T-helper 2 cell (primary cell): ENCODE results near the gene PLD6.
A peak's percentile ranks its signal among the peaks of the same experiment; 100 is the strongest.
"Not testable (repeated sequence)": the region's sequence is repeated elsewhere in the genome, so short reads cannot be mapped to it uniquely, and the experiment has no call there.

Experiments
- DNase-seq, 5 experiments: peaks; one replicate each; pipeline versions ENCODE4 v3.0.0 to v3.0.0-alpha.2; 2012 to 2022

The PLD6 gene

GRCh38 chr17:17175917-17176316, 30.2 kb downstream of the PLD6 start:
- peak in 1 of 5 experiments; percentile 61 for DNase-seq

DNA sequence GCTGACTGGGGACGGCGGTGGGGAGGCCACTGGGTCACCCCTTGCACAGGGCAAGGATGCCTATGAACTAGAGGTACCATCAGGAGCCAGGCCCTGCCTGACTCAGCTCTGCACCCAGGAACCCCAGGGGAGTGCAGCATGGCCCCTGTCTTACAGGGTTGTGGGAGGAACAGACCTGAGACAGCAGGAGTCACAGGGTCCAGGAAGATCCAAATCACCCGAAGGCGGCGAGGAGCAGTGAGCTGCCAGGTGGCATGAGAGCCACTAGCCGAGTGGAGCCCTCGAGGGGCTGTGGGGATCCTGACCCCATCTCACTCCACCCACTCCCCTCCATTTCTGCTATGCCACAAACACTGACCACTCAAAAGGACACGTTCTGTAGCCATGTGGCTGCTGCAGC, 30.8 kb downstream of the PLD6 start:
- no peak for DNase-seq

DNA sequence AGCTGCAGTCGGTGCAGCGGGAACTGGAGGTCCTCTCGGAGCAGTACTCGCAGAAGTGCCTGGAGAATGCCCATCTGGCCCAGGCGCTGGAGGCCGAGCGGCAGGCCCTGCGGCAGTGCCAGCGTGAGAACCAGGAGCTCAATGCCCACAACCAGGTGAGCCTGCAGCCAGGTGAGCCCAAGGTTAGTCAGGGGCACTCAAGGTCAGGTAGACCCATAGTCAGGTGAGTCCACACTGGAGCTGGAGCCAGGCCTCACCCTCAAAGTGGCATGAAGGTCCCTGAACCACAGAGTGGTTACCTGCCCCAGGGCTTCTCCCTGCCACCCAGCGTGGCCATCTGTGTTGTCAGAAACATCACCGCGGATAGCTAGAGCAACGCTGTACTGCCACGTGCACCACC, 32.2 kb downstream of the PLD6 start:
- DNase-seq: no peak

DNA sequence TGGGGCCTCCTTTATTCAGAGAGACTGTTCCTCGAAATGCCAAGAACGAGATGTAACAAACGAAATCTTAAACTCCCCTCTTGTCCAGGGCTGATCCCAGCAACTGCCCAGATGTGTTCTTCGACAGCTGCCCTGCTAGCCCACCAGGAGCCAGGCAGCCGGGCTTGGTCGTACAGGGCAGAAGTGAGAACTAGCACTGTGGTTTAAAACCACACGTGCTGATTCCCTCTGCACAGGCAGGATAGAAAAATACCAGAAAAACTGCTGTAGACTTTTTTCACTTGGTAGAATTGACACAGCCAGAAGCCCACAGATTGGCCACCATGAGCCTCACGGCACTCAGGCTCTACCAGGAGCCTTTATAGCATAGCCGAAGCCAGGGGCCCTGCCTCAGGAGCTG, 33.1 kb downstream of the PLD6 start:
- peak in 1 of 5 experiments; percentile 53 for DNase-seq

GRCh38 chr17:17172001-17172939, 33.9 kb downstream of the PLD6 start:
- no peak for DNase-seq

DNA sequence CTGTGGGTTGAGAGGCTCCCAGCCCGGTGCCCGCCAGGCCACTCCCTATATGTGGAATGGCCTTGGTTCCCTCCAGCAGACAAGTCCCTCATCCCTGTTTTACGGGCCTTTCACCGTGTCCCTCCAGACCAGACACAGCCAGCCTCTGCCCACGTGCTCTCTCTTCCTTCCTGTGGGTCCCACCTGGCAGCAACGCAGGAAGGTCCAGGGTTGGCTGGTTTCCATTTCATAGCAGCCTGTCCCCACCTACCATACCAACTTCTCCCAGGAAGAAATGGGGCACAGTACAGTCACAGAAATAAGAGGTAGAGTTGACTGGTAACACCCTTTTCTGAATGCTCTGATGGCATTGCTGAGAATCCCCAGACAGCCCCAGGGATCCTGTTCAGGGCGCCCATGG, 34.9 kb downstream of the PLD6 start:
- DNase-seq: no peak

DNA sequence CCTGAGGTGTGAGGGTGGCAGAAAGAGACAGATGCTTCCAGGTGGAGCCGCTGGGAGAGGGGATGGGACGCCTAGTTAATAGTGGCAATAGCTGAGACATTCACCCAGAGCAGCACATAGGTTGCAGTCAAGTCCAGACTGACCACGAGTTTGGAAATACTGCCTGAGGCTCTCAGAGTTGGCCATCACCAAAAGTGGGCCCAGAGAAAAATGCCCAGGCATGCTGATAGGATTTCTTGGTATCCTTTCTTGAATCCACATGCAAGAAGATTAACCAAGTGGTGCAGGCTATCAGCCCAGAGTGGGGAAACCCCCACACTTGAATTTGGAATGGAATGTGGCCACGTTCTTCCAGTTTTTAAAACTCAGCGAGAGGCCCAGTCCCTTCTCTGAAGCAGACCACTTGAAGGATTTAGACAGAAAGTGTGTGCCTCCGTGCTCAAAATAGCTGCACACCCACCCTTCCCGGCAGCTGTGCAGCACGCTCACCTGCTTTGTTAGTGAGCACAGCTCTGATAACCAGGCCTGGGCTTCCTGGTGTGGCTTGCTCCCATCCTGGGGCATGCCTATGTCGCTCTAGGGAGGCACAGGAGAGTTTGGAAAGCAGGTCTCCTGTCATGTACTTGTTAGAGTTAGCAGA, 35.7 kb downstream of the PLD6 start:
- DNase-seq: no peak

DNA sequence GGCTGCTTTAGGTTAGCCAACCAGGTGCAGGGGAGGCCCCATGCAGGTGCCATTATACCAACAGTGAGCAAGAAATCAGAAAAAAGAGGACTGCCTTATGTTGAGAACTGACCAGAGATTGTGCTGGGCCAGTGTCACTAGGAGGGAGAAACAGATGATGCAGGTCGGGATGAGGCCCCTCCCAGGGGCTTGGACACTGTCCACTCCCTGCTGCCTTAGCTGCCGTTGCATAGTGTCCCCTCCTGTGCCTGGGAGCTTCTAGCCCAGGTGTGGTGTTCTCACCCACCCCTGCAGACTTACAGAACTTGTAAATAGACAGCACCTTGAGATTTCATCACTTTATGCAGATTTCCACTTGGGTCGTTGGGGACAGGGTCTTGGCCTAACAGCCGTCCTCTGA, 36.7 kb downstream of the PLD6 start:
- DNase-seq: no peak

- no peak for DNase-seq
Observed at GRCh38 chr17:17168401-17168800, 37.7 kb downstream of the PLD6 start.

DNA sequence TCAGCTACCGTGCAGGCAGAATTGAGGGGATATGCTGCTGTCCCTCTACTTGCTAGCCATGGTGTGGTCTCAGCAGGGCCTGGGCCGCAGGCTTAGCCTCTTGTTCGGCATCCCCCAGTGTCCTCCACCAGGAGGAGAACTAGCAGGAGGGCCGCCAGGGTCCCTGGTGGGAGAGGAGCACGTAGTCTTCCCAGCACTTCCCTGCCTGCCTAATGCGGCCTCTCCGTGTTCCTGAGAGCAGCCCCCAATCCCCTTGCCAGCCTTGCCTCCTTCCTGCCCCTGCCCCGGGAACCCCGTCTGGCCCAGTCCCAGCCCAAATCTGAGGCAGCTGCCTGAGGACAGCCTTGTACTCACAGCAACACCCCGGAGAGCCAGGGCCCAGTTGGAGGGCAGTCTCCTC, 38.1 kb downstream of the PLD6 start:
- DNase-seq: no peak

DNA sequence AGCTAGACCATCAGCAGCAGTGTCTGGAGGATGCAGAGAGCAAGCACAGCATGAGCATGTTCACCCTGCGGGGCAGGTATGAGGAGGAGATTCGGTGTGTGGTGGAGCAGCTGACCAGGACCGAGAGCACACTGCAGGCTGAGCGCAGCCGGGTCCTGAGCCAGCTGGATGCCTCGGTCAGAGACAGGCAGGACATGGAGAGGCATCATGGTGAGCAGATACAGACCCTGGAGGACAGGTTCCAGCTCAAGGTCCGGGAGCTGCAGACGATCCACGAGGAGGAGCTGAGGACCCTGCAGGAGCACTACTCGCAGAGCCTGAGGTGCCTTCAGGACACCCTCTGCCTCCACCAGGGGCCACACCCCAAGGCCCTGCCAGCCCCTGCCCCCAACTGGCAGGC, 38.8 kb downstream of the PLD6 start:
- DNase-seq: no peak

GRCh38 chr17:17166446-17166845, 39.7 kb downstream of the PLD6 start:
- no peak for DNase-seq

DNA sequence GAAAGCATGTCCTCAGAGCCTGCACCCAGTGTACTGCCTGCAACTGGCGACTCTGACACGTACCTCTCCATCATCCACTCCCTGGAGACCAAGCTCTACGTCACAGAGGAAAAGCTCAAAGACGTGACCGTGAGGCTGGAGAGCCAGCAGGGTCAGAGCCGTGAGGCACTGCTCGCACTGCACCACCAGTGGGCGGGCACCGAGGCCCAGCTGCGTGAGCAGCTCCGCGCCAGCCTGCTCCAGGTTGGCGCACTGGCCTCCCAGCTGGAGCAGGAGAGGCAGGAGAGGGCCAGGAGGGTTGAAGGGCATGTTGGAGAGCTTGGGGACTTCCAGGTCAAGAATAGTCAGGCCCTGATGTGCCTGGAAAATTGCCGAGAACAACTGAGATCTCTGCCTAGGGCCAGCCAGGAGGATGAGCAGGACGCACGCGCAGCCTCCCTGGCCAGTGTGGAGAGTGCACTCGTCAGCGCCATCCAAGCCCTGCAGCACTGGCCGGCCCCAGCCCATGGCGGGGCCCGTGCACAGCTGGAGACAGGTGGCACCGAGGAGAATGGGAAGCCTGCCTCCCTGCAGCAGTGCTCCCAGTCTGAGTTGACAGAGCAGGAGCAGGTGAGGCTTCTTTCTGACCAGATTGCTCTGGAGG, 40.3 kb downstream of the PLD6 start:
- no peak for DNase-seq

DNA sequence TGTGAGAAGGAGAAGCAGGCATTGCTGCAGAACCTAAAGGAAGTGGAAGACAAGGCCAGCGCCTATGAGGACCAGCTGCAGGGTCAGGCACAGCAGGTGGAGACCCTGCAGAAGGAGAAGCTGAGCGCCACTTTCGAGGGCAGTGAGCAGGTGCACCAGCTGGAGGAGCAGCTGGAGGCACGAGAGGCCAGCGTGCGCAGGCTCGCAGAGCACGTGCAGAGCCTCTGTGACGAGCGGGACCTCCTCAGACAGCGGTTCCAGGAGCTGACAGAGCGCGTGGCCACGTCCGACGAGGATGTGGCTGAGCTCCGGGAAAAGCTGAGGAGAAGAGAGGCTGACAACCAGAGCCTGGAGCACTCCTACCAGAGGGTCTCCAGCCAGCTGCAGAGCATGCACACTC, 41.5 kb downstream of the PLD6 start:
- DNase-seq: no peak

DNA sequence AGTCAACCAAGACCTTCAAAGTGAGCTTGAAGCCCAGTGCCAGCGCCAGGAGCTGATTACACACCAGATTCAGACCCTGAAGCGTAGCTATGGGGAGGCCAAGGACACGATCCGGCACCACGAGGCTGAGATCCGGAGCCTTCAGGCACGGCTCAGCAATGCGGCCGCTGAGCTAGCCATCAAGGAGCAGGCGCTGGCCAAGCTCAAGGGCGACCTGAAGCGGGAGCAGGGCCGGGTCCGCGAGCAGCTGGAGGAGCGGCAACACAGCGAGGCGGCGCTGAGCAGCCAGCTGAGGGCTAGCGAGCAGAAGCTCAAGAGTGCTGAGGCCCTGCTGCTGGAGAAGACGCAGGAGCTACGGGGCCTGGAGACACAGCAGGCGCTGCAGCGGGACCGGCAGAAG, 42.0 kb downstream of the PLD6 start:
- DNase-seq: no peak

DNA sequence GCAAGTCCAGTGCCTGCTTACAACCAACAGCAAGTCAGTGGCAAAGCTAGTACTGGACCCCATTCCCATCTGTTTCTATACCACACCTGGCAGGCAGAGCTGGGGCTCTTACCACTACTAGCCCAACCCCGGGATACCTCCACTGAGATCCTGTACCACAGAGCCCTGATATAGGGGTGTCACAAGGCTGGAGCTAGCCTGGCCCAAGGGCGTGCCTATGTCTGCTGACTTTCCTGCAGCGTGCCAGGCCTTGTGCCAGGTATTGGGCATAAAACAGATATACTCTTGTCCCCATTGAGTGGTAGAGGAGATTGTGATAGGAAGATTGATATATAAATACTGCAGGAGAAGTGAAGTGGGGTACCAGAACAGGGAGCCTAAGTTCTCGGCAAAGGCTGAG, 44.4 kb downstream of the PLD6 start:
- DNase-seq: no peak

DNA sequence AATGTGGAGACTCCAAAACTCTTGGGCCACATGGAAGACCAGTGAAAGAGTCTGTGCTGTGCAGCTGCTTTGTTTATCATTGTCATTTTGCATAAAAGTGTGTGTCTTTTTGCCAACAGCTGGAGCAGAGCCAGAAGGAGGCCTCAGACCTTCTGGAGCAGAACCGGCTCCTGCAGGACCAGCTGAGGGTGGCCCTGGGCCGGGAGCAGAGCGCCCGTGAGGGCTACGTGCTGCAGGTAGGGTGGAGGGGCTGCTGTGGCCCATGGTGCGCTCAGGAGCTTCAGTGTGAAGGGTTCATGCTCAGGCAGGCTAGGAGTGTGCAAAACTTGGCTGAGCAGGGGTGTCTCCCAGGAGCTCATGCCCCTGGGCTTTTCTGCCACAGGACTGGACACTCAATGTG, 45.0 kb downstream of the PLD6 start:
- DNase-seq: no peak

- no peak for DNase-seq
Observed at GRCh38 chr17:17159571-17159970, 46.6 kb downstream of the PLD6 start.

- DNase-seq: not testable (repeated sequence)
Observed at GRCh38 chr17:17158506-17158905, 47.6 kb downstream of the PLD6 start.

DNA sequence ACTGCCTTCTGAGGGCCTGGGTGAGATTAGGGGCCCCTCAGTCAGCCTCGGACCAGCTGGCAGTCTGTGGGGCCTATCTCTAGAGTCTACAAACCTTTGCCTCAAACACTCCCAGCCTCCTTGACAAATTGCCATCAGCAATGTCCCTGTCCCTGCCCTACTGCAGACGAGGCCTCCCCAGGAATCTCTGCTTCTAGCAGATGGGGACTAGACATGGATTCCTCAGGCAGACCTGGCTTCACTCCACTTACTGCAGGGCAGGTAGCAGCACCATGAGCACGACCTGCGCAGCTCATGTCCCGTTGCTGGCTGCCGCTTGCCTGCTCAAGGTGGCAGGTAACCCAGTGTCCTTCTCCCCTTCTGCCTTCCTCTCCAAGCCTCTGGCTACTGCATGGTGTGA, 49.1 kb downstream of the PLD6 start:
- DNase-seq: no peak

GRCh38 chr17:17156511-17156910, 49.6 kb downstream of the PLD6 start:
- DNase-seq: no peak

DNA sequence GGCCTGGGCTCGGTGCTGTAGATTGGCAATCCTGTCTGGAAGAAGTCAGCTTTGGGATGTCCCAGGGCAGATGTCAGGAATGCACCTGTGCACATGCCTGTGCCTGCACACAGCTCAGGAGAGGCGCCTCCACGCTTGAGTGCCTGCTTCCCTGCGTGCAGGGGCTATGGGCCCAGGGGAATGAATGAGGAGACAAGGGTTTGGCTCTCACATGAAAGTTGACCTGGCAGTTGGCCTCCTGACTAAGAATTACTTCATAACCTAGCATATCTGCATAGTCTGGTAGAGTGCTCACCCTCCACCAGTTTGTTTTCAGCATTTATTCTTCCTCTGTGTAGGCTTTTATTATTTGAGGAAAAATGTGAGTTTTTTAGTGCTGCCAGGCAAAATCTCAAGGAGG, 50.0 kb downstream of the PLD6 start:
- no peak for DNase-seq

GRCh38 chr17:17155568-17155967, 50.6 kb downstream of the PLD6 start:
- peak in 1 of 5 experiments; percentile 59 for DNase-seq

- peak in 2 of 5 experiments; percentile 36 to 66 for DNase-seq
Observed at GRCh38 chr17:17154981-17155380, 51.2 kb downstream of the PLD6 start.
